Measurements from ENCODE around the gene SULT6B1. TPM values are rescaled to one million over a fixed set of nuclear protein-coding genes. Genes with fewer than 3 reads are reported as not detected.

The SULT6B1 gene
- total RNA-seq, 4 donors from 2014 or later: not detected

DNA sequence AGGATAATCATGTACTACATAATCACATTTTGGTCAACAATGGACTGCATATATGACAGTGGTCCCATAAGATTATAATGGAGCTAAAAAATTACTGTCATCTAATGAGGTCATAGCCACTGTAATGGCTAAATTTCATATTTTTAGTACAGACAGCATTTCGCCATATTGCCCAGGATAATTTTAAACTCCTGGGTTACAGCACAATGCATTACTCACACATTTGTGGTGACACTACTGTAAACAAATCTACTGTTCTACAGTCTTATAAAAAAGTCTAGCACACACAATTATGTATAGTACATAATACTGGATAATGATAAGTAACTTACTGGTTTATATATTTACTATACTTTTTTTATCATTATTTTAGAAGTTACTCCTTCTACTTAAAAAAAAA, 44.5 kb downstream of the SULT6B1 start:
- H3K36me3 ChIP-seq: peaks cover 51% of the 10 kb centered on the region
- no peak overlapping the region for H3K27ac ChIP-seq
- no peaks in the 10 kb centered on the region for H3K27me3 ChIP-seq
- TF ChIP-seq POLR2A (IDR thresholded peaks at IDR 0.05): no peak
- TF ChIP-seq POLR2AphosphoS5 (IDR thresholded peaks at IDR 0.05): no peak
- TF ChIP-seq, protein P1, sequence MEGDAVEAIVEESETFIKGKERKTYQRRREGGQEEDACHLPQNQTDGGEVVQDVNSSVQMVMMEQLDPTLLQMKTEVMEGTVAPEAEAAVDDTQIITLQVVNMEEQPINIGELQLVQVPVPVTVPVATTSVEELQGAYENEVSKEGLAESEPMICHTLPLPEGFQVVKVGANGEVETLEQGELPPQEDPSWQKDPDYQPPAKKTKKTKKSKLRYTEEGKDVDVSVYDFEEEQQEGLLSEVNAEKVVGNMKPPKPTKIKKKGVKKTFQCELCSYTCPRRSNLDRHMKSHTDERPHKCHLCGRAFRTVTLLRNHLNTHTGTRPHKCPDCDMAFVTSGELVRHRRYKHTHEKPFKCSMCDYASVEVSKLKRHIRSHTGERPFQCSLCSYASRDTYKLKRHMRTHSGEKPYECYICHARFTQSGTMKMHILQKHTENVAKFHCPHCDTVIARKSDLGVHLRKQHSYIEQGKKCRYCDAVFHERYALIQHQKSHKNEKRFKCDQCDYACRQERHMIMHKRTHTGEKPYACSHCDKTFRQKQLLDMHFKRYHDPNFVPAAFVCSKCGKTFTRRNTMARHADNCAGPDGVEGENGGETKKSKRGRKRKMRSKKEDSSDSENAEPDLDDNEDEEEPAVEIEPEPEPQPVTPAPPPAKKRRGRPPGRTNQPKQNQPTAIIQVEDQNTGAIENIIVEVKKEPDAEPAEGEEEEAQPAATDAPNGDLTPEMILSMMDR (IDR thresholded peaks at IDR 0.05): no peak
- no peak for TF ChIP-seq EP300 (IDR thresholded peaks at IDR 0.05)
- peaks cover 9% of the 10 kb centered on the region for H3K4me1 ChIP-seq
- H3K9me3 ChIP-seq: no peaks in the 10 kb centered on the region
- 98% methylated on average over 1 of the region's 1 CpG for WGBS
- no peak overlapping the region for H3K4me3 ChIP-seq
- DNase-seq (ENCODE audit: low spot score in 2 of 2): no peak

DNA sequence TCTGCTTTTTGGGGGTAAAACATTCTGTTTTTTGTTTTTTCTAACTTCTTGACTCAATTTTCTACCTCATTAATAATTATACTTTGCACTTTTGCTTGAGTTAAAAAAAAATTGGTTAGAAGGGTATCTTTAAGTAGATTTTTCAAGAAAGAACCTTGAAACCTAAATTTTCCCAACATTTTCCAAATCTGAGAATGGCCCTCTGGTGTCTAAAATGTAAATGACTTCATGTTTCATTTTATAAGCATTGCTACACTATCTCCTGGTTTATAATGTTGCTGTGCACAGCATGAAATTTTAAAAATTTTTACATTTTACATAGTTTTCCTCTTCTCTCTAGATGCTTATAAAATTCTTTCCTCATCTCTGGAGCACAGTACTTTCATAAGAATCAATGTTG, 45.9 kb downstream of the SULT6B1 start:
- peaks cover 59% of the 10 kb centered on the region for H3K36me3 ChIP-seq

DNA sequence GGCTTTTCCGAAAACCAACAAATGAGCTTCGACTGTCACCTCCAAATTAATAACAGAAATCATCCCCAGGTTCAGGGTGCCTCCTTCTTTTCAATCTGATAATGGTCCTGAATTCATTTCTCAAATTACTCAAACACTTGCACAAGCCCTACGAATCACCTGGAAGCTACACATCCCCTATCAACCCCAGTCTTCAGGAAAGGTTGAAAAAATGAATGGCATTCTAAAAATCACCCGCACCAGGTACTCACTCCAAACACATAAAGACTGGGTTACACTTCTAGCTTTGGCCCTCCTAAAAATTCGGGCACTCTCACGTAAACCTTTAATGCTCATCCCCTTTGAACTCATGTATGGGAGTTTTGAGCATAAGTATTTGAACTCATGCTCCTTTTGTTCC, 55.6 kb downstream of the SULT6B1 start:
- H3K27ac ChIP-seq: no peak overlapping the region
- H3K9me3 ChIP-seq: no peaks in the 10 kb centered on the region
- TF ChIP-seq EP300 (IDR thresholded peaks at IDR 0.05): no peak
- TF ChIP-seq POLR2AphosphoS5 (IDR thresholded peaks at IDR 0.05): no peak
- no peak for TF ChIP-seq POLR2A (IDR thresholded peaks at IDR 0.05)
- TF ChIP-seq, protein P1 (IDR thresholded peaks at IDR 0.05): no peak
- H3K27me3 ChIP-seq: no peaks in the 10 kb centered on the region
- no peak overlapping the region for H3K4me3 ChIP-seq
- DNase-seq (ENCODE audit: low spot score in 2 of 2): no peak
- H3K4me1 ChIP-seq: no peaks in the 10 kb centered on the region
- 96% methylated on average over 6 of the region's 6 CpGs for WGBS
- peaks cover 85% of the 10 kb centered on the region for H3K36me3 ChIP-seq

More for the DNA sequence above, 45.9 kb downstream of the SULT6B1 start:
- no peak overlapping the region for H3K27ac ChIP-seq
- no peaks in the 10 kb centered on the region for H3K27me3 ChIP-seq
- TF ChIP-seq EP300 (IDR thresholded peaks at IDR 0.05): no peak
- no peak for TF ChIP-seq POLR2A (IDR thresholded peaks at IDR 0.05)
- TF ChIP-seq, protein P1 (IDR thresholded peaks at IDR 0.05): no peak
- no peak for TF ChIP-seq POLR2AphosphoS5 (IDR thresholded peaks at IDR 0.05)
- no peak for DNase-seq (ENCODE audit: low spot score in 2 of 2)
- no peaks in the 10 kb centered on the region for H3K4me1 ChIP-seq
- H3K4me3 ChIP-seq: no peak overlapping the region
- H3K9me3 ChIP-seq: no peaks in the 10 kb centered on the region

DNA sequence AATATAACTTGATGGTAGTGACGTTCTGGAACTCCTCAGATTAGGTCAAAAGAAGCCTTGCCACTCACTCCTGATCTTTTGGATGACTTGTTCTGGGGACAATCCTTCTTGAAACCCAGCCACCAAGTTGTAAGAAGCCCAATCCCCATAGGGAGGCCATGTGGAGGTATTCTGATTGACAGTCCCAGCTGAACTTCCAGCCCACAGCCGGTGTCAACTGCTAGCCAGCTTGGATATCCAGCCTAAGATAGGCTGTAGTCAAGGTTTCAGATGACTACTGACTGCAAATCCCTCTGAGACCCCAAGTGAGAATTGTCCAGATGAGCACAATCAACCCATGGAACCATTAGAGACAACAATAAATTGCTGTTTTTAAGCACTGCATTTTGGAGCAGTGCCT, 63.1 kb downstream of the SULT6B1 start:
- TF ChIP-seq POLR2AphosphoS5 (IDR thresholded peaks at IDR 0.05): no peak
- no peak for TF ChIP-seq EP300 (IDR thresholded peaks at IDR 0.05)
- TF ChIP-seq POLR2A (IDR thresholded peaks at IDR 0.05): no peak
- TF ChIP-seq, protein P1 (IDR thresholded peaks at IDR 0.05): no peak
- Histone ChIP-seq H3K27ac (no peak overlapping the region), H3K9me3 (no peaks in the 10 kb centered on the region), H3K27me3 (no peaks in the 10 kb centered on the region), H3K4me3 (no peak overlapping the region), H3K4me1 (no peaks in the 10 kb centered on the region), H3K36me3 (peaks cover 51% of the 10 kb centered on the region)
- no peak for DNase-seq (ENCODE audit: low spot score in 2 of 2)
- WGBS: 94% methylated on average over 2 of the region's 2 CpGs

DNA sequence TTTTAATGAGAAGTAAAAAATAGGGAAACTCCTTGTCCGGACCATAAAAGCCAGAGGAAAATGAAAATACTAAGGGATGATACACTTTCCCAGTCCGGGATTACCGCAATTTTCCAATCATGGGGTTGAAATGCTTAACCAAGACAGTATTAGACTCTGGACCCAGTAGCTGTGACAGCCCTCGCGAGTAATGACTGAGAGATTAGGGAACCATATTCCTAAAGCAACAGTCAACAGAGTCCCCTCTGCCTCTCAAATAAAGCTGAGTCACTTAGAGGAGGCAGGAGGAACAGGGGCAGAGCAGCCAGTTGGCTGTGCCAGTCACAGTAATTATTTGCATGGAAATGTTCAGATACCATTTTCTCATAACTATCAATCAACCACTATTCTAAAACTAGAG, 69.3 kb downstream of the SULT6B1 start:
- H3K27ac ChIP-seq: no peak overlapping the region
- peaks cover 59% of the 10 kb centered on the region for H3K36me3 ChIP-seq
- TF ChIP-seq, protein P1 (IDR thresholded peaks at IDR 0.05): no peak
- TF ChIP-seq POLR2AphosphoS5 (IDR thresholded peaks at IDR 0.05) (no peak), POLR2A (IDR thresholded peaks at IDR 0.05) (no peak), EP300 (IDR thresholded peaks at IDR 0.05) (no peak)
- DNase-seq (ENCODE audit: low spot score in 2 of 2): no peak
- H3K4me3 ChIP-seq: no peak overlapping the region
- H3K9me3 ChIP-seq: no peaks in the 10 kb centered on the region
- 96% methylated on average over 5 of the region's 5 CpGs for WGBS
- no peaks in the 10 kb centered on the region for H3K27me3 ChIP-seq
- H3K4me1 ChIP-seq: no peaks in the 10 kb centered on the region

Other genes with a start within 250 kb of the SULT6B1 start
- 10 to 100 TPM; 28.6 to 39.6 (median 37.5) TPM for gene STRN, start 222.1 kb downstream of the SULT6B1 start, total RNA-seq
- 10 to 100 TPM; 25.6 to 65.3 (median 45.3) TPM for gene HEATR5B, start 104.3 kb downstream of the SULT6B1 start, total RNA-seq
- 10 to 100 TPM in 1 of 4 donors, 1 to 10 TPM in 3; 3.2 to 14.2 (median 5.6) TPM for gene GPATCH11, start 104.2 kb downstream of the SULT6B1 start, total RNA-seq
- gene EIF2AK2, start 31.7 kb downstream of the SULT6B1 start, total RNA-seq: 10 to 100 TPM in 1 of 4 donors, 1 to 10 TPM in 3; 6.5 to 10.8 (median 9.1) TPM
- 10 to 100 TPM; 16.3 to 33.6 (median 20.1) TPM for gene CEBPZOS, start 7.8 kb upstream of the SULT6B1 start, total RNA-seq
- 10 to 100 TPM; 29.5 to 34.9 (median 32.1) TPM for gene CEBPZ, start 42.9 kb upstream of the SULT6B1 start, total RNA-seq
- gene NDUFAF7, start 43.0 kb upstream of the SULT6B1 start, total RNA-seq: 10 to 100 TPM in 3 of 4 donors, 1 to 10 TPM in 1; 9.8 to 20.8 (median 12.3) TPM
- gene PRKD3, start 136.2 kb upstream of the SULT6B1 start, total RNA-seq: 10 to 100 TPM; 20.8 to 50.0 (median 34.3) TPM
- gene QPCT, start 156.0 kb upstream of the SULT6B1 start, total RNA-seq: 10 to 100 TPM; 20.7 to 75.5 (median 47.6) TPM